ENCODE results near the gene GREM1.

GREM1 gene

DNA sequence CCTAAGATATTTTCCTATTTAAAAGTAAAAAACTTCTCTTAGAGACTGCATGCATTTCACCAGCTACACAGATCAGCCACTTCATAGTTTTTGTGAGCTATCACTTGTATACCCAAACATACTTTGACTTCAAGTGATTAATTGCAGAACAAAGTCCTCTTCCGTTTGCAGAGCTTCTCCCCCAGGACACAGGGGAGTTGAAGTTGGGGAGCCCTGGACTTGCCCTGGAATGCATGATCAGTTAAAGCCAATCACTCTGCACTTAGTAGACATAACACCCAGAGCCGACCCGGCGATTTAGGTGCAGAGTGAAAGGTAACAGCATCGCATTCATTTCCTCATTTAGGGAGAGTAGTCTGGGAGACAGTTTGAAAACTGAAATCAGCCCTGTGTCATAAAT is 70.1 kb downstream of the GREM1 start:
- no peak for DNase-seq

DNA sequence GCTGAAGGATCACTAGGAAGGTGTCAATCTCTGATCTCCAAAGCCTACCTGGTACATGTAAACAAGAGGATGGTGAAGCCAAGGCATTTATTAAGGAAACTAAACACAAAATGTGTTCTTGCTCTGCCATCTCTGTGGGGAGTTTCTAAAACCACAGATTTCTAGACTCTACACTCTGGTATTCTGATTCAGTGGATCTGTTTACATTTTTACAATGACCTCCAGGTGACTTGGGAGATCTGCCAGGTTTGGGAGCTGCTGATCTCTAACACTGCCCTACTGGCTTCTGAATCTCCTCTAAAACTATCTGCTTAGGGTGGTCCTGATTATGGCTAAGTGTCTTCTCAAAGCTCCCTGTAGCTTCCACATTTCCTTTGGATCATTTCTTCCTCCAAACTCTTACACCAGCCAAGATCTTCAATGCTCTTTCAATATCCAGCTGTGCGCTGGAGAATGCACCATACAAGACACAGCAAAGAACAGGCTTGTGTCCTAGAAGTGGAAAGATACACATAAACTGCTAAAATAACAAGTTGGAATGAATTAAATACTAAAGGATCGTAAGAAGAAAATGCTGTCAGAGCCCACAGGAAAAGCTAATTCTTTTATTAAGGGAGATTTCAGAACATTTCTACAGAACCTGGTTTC is 72.7 kb downstream of the GREM1 start:
- no peak for DNase-seq

DNA sequence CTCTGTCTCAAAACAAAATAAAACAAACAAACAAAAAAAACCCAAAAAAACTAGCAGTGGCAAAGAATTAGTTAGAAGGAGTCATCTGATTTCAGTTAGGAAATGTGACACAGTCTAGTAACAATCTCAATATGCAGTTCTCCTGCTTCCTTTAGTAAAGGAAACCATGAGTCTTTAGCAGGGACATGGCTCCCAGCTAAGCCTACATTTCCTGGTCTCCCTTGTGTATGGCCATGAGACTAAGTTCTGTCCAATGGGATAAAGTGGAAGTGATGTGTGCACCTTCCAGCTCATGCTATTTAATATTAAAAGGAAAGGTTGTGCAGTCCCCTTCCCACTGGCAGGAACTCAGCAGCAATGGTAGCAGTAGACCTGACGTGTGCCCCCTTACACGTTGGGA is 74.6 kb downstream of the GREM1 start:
- no peak for DNase-seq
